ENCODE measurements around the gene SPATA31A5.
"Not testable (repeated sequence)": the region's sequence is repeated elsewhere in the genome, so short reads cannot be mapped to it uniquely, and the experiment has no call there.

The SPATA31A5 gene

GRCh38 chr9:60914107-60914506, at the start of gene SPATA31A5:
SPATA31A5 (plus strand) TSS chr9:60914407; CDS start chr9:60914436, 29 bp downstream.
- not testable (repeated sequence) for H3K27ac ChIP-seq

GRCh38 chr9:60962990-60963350, 48.8 kb downstream of the SPATA31A5 start:
- not testable (repeated sequence) for DNase-seq (ENCODE audit: low spot score)

More at GRCh38 chr9:60914107-60914506, at the start of gene SPATA31A5:
- H3K4me3 ChIP-seq; DNase-seq (ENCODE audit: low spot score): not testable (repeated sequence)

GRCh38 chr9:60966382-60966781, 52.2 kb downstream of the SPATA31A5 start:
- not testable (repeated sequence) for H3K4me3 ChIP-seq; DNase-seq (ENCODE audit: low spot score); H3K27ac ChIP-seq

More at GRCh38 chr9:60962990-60963350, 48.8 kb downstream of the SPATA31A5 start:
- H3K27ac ChIP-seq, H3K4me3 ChIP-seq: not testable (repeated sequence)
